ENCODE measurements around the gene TMEM232. TPM values are rescaled to one million over a fixed set of nuclear protein-coding genes. Genes with fewer than 3 reads are reported as not detected.
"Not testable (repeated sequence)": the region's sequence is repeated elsewhere in the genome, so short reads cannot be mapped to it uniquely, and the experiment has no call there.

Gene TMEM232
- total and polyA plus RNA-seq, 9 of the 15 experiments (the other 6 are each of a cell fraction or from before 2014, with no cell fraction given): 0.09 to 2.2 (median 0.41) TPM

DNA sequence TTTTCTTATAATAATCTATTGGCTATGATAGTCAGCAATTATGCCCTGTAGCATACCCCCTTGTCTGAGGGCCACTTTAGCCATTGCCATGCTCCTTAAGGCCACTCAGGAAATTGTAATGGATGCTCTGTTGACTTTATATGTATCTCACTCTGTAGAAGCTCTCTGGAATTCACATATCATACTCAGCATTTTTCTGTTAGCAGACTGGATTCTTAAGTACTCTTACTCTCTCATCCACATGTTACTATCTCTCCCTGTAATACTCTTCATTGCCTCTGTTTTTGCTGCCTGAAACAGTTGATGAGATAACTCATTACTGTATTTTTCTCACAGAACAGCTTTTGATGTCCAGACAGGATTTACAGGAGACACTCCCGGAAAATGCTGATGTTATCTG, 24.2 kb downstream of the TMEM232 start (continued):
- TF ChIP-seq, protein P1, sequence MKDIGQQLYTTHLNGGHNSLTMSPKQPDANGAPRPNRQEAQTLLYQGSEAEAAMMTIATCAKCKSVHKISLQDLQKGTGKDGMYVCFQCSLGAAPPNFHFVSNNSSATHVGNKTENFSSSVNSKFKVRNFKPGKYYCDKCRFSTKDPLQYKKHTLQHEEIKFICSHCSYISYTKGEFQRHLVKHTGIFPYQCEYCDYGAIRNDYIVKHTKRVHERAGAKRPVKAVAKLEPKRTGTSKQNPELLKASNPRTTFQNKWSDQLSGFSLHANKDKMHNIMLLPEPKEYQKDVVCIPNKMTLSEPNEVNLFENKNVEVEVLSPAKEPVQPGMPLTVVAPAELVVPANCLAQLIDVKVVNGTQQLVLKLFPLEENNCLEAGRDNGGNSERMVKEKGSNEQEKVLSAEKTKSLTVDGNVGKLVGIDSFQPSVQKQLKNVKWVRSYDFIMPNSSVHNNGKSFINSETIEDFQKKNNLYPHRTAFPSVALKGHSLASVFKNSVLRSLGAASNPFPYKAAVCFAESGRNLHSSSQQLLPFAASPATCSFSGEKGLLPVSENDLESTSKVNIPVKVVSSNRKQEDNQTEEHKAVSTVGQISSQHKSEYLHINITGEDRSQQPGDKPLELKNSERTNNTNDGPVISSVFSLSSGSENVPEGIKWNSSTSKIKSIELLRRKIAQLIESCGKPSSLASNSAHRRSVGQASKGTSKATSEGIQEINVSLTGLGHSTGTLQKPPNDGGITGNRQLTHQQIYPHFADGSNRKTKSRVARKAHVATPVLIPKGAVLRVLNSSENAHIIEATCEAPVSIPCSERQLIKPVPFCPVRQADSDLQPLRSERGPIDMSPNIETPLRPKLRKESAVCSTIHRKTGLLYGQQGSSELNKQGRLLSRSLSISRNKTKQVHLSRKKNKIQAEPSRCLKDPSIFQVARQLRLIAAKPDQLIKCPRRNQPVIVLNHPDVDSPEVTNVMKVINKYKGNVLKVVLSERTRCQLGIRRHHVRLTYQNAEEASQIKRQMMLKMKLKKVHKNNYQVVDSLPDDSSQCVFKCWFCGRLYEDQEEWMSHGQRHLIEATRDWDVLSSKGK (CRISPR knock-in tag; IDR thresholded peaks at IDR 0.05): no peak
- TF ChIP-seq MCM5 (IDR thresholded peaks at IDR 0.05; ENCODE audit: low read depth): no peak

GRCh38 chr5:110692669-110693068, 33.8 kb downstream of the TMEM232 start:
- H3K36me3 ChIP-seq (ENCODE audit: control insufficient read depth, insufficient read depth, low read length); H3K9ac ChIP-seq (ENCODE audit: insufficient read depth in 1 of 2, low read depth in 2 of 2, low read length in 2 of 2); FAIRE-seq; H2AFZ ChIP-seq (ENCODE audit: low read depth, low read length); H3K4me3 ChIP-seq; intact Hi-C loops (cut with micrococcal nuclease); BruUV-seq (replicated peaks); H3K27me3 ChIP-seq (ENCODE audit: control insufficient read depth in 2 of 2, insufficient read depth in 2 of 2, low read length in 2 of 2); POLR2A ChIA-PET; CTCF ChIA-PET (ENCODE audit: low intra/inter-chr PET ratio); ATAC-seq; H3K9me3 ChIP-seq (replicated peaks; ENCODE audit: control insufficient read depth, insufficient read depth, low read depth, low read length); H3K79me2 ChIP-seq (ENCODE audit: control insufficient read depth, insufficient read depth, low read length); H3K4me2 ChIP-seq (ENCODE audit: insufficient read depth, low read length); H4K20me1 ChIP-seq (replicated peaks; ENCODE audit: control insufficient read depth, insufficient read depth, low read length); H3K9me1 ChIP-seq (ENCODE audit: control insufficient read depth, insufficient read depth, low read length); H3K4me1 ChIP-seq (replicated peaks in 1 of 2; ENCODE audit: control insufficient read depth in 2 of 2, insufficient read depth in 2 of 2, low read length in 2 of 2); in situ Hi-C loops (cut with MboI); H3K27ac ChIP-seq (ENCODE audit: extremely low read depth, low read depth, low read length); DNase-seq (ENCODE audit: extremely low read depth in 1 of 4, low spot score in 3 of 4): not testable (repeated sequence)
- WGBS (ENCODE audit: insufficient coverage, low coverage, missing lambda C conversion rate): 0% methylated on average over 4 of the region's 5 CpGs

DNA sequence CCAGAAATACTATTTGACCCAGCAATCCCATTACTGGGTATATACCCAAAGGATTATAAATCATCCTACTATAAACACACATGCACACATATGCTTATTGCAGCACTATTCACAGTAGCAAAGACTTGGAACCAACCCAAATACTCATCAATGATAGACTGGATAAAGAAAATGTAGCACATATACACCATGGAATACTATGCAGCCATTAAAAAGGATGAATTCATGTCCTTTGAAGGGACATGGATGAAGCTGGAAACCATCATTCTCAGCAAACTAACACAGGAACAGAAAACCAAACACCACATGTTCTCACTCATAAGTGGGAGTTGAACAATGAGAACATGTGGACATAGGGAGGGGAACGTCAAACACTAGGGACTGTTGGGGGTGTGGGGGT, 35.9 kb downstream of the TMEM232 start:
- in situ Hi-C loops (cut with MboI); CTCF ChIA-PET (ENCODE audit: low intra/inter-chr PET ratio); BruUV-seq (replicated peaks); H3K4me1 ChIP-seq (replicated peaks in 1 of 2; ENCODE audit: control insufficient read depth in 2 of 2, insufficient read depth in 2 of 2, low read length in 2 of 2); intact Hi-C loops (cut with micrococcal nuclease); H2AFZ ChIP-seq (ENCODE audit: low read depth, low read length); H3K4me3 ChIP-seq; H3K27ac ChIP-seq (ENCODE audit: extremely low read depth, low read depth, low read length); FAIRE-seq; H3K36me3 ChIP-seq (ENCODE audit: control insufficient read depth, insufficient read depth, low read length); ATAC-seq; H3K9me3 ChIP-seq (replicated peaks; ENCODE audit: control insufficient read depth, insufficient read depth, low read depth, low read length); POLR2A ChIA-PET; H3K9me1 ChIP-seq (ENCODE audit: control insufficient read depth, insufficient read depth, low read length); H3K4me2 ChIP-seq (ENCODE audit: insufficient read depth, low read length); H4K20me1 ChIP-seq (replicated peaks; ENCODE audit: control insufficient read depth, insufficient read depth, low read length); H3K79me2 ChIP-seq (ENCODE audit: control insufficient read depth, insufficient read depth, low read length); DNase-seq (ENCODE audit: extremely low read depth in 1 of 4, low spot score in 3 of 4); H3K27me3 ChIP-seq (ENCODE audit: control insufficient read depth in 2 of 2, insufficient read depth in 2 of 2, low read length in 2 of 2); H3K9ac ChIP-seq (ENCODE audit: insufficient read depth in 1 of 2, low read depth in 2 of 2, low read length in 2 of 2): not testable (repeated sequence)
- WGBS (ENCODE audit: insufficient coverage, low coverage, missing lambda C conversion rate): 0% methylated on average over 1 of the region's 1 CpG
